ENCODE measurements around the gene NAV3. TPM values are rescaled to one million over a fixed set of nuclear protein-coding genes. Genes with fewer than 3 reads are reported as not detected.

Gene NAV3
- total RNA-seq, 4 donors from 2014 or later = 4.6 to 10.7 (median 6.6) TPM

DNA sequence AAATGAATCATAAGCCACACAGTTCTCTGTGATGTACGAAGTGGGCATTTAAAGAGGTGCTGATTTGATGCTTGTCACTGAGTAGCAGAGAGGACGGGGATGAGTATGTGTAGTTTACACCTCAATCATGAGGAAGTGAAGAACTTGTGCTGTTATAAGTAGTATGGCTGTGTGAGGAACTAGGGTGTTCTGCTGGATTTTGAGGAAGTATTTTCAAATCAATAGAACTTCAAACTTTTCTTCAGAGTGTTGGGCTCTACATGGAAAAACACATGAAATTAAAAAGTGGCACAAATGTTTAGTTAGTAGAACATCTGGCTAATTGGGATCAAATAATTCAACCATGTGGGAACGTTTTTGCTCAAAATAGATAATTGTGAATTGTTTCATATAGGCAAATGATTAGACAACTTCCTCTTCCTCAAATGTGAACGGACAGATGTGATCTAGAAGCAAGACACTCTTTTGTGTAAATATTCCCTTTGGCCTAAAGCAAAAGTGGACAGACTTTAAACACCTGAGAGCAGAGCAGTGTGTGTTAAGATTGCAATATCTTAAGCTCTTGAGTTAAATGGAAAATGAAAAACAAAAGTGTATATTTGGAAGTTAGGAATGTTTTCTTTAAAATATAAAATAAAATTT lies 168.5 kb downstream of the NAV3 start:
- Histone ChIP-seq H3K27ac (no peak overlapping the region), H3K36me3 (no peaks in the 10 kb centered on the region), H3K27me3 (no peaks in the 10 kb centered on the region), H3K4me1 (no peaks in the 10 kb centered on the region), H3K4me3 (no peak overlapping the region), H3K9me3 (no peaks in the 10 kb centered on the region)
- TF ChIP-seq POLR2AphosphoS5 (IDR thresholded peaks at IDR 0.05) = no peak
- TF ChIP-seq, protein P1, sequence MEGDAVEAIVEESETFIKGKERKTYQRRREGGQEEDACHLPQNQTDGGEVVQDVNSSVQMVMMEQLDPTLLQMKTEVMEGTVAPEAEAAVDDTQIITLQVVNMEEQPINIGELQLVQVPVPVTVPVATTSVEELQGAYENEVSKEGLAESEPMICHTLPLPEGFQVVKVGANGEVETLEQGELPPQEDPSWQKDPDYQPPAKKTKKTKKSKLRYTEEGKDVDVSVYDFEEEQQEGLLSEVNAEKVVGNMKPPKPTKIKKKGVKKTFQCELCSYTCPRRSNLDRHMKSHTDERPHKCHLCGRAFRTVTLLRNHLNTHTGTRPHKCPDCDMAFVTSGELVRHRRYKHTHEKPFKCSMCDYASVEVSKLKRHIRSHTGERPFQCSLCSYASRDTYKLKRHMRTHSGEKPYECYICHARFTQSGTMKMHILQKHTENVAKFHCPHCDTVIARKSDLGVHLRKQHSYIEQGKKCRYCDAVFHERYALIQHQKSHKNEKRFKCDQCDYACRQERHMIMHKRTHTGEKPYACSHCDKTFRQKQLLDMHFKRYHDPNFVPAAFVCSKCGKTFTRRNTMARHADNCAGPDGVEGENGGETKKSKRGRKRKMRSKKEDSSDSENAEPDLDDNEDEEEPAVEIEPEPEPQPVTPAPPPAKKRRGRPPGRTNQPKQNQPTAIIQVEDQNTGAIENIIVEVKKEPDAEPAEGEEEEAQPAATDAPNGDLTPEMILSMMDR (IDR thresholded peaks at IDR 0.05) = no peak
- no peak for TF ChIP-seq EP300 (IDR thresholded peaks at IDR 0.05)
- TF ChIP-seq POLR2A (IDR thresholded peaks at IDR 0.05) = no peak
- ATAC-seq = no peak
- WGBS, 2 donors (ENCODE audit: low coverage in 1 of 2) = 38 to 50% methylated on average over 4 of the region's 4 CpGs

DNA sequence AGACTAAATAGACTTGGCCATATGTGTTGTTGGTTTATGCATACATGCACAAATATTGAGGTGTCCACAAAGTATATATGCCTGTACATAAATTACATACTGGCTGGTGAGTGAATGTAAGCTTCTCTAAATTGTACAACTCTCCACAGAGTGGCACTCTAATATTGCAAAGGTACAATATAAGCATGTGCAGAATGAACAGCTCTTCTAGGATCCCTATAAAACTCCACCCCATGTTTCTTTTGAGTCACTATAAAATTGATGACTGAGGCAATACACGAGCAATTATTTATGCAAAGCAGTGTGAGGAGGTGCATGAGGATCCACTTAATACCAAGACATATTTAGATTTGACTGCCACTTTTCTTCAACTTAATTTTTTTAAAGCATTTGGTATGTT lies 172.2 kb downstream of the NAV3 start:
- TF ChIP-seq POLR2A (IDR thresholded peaks at IDR 0.05) = no peak
- TF ChIP-seq EP300 (IDR thresholded peaks at IDR 0.05) = no peak
- no peak for TF ChIP-seq POLR2AphosphoS5 (IDR thresholded peaks at IDR 0.05)
- TF ChIP-seq, protein P1 (IDR thresholded peaks at IDR 0.05) = no peak
- Histone ChIP-seq H3K4me1 (no peaks in the 10 kb centered on the region), H3K27ac (no peak overlapping the region), H3K27me3 (no peaks in the 10 kb centered on the region), H3K36me3 (no peaks in the 10 kb centered on the region), H3K4me3 (no peak overlapping the region), H3K9me3 (no peaks in the 10 kb centered on the region)
- WGBS, 2 donors (ENCODE audit: low coverage in 1 of 2) = 44 to 56% methylated on average over 1 of the region's 1 CpG
- ATAC-seq = no peak

DNA sequence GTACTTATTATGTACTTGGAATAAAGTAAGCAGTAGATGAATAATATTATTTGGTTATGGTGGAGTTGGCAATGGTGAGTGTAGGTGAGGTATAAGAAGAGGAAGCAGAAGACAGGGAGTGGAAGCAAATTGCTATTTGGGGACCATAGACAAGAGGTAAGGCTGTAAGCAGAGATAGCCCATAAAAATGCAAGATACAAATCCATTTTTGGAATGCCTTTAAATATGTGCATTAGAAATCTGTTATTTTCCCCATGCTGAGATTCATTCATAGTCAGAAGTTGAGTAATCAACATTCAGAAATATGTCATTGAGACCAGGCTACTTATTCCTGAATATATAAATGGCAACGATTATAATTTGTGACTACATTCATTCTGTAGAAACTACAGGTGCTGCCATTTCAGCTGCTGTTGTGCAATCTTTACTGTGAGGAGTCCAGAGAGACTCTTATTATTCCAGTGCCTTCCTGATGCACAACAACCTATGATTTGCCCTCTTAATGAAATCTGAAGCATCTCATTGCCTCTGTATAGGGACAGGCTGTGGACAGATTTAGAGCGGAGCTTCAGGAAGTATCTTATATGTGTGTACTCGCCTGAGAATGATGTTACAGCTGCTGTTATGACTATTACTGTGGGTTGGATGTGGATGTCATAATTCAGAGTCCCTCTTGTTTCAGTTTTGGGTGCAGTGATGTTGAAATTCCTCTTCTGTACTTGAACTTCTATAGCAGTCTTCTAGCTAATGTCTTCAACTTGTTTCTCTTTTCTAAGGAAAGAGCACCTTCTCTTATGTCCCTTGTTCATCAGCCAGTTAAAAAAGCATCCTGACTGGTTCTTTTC lies 173.8 kb downstream of the NAV3 start:
- Histone ChIP-seq H3K36me3 (no peaks in the 10 kb centered on the region), H3K27me3 (no peaks in the 10 kb centered on the region), H3K27ac (no peak overlapping the region), H3K9me3 (no peaks in the 10 kb centered on the region), H3K4me3 (no peak overlapping the region), H3K4me1 (no peaks in the 10 kb centered on the region)
- whole genome bisulfite sequencing, 2 donors (ENCODE audit: low coverage in 1 of 2) = 88 to 93% methylated on average over 1 to 3 of the region's 3 CpGs
- no peak for ATAC-seq
- TF ChIP-seq EP300 (IDR thresholded peaks at IDR 0.05) = no peak
- TF ChIP-seq POLR2AphosphoS5 (IDR thresholded peaks at IDR 0.05) = no peak
- TF ChIP-seq POLR2A (IDR thresholded peaks at IDR 0.05) = no peak
- TF ChIP-seq, protein P1 (IDR thresholded peaks at IDR 0.05) = no peak

DNA sequence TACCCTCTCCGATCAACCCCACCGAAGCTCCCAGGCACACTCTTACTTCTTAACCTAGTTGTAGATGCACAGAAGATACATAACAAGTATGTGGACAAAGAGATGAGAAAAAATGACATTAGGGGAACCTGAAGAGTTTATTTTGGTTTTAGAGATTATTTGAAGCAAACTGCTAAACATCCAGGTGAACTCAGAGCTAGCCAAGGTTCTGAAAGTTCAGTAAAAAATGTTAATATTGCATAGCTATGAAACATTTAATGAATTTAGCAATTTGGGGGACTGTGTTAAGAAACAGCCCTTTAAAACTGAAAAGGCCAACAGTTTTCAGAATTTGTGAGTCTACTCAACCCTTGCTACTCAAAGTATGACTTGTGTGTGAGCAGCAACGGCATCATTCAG lies 174.4 kb downstream of the NAV3 start:
- Histone ChIP-seq H3K4me1 (no peaks in the 10 kb centered on the region), H3K27ac (no peak overlapping the region), H3K27me3 (no peaks in the 10 kb centered on the region), H3K9me3 (no peaks in the 10 kb centered on the region), H3K4me3 (no peak overlapping the region), H3K36me3 (no peaks in the 10 kb centered on the region)
- ATAC-seq = no peak
- no peak for TF ChIP-seq POLR2A (IDR thresholded peaks at IDR 0.05)
- no peak for TF ChIP-seq POLR2AphosphoS5 (IDR thresholded peaks at IDR 0.05)
- TF ChIP-seq EP300 (IDR thresholded peaks at IDR 0.05) = no peak
- TF ChIP-seq, protein P1 (IDR thresholded peaks at IDR 0.05) = no peak
- WGBS, 2 donors (ENCODE audit: low coverage in 1 of 2) = 83 to 96% methylated on average over 1 to 3 of the region's 3 CpGs

All from gastroesophageal sphincter (tissue), 4 donors.